Endothelial cell (in vitro differentiated cells): ENCODE data around the gene SEMA7A. TPM values are rescaled to one million over a fixed set of nuclear protein-coding genes. Genes with fewer than 3 reads are reported as not detected.
"Not testable (repeated sequence)": the region's sequence is repeated elsewhere in the genome, so short reads cannot be mapped to it uniquely, and the experiment has no call there.

Source experiments
- DNase-seq: peaks from one replicate; pipeline ENCODE4 v3.0.0; 2021; ENCODE audit warnings: low spot score
- H3K27ac Mint-ChIP-seq: one replicate; pipeline ENCODE4 v1.8.0; 2021; ENCODE audit warnings: mixed read lengths, inconsistent platforms; ENCODE audit not compliant: unreplicated experiment
- H3K27me3 Mint-ChIP-seq: one replicate; pipeline ENCODE4 v1.8.0; 2021; ENCODE audit warnings: mild to moderate bottlenecking, moderate library complexity, mixed read lengths, inconsistent platforms; ENCODE audit not compliant: unreplicated experiment
- H3K36me3 Mint-ChIP-seq: one replicate; pipeline ENCODE4 v1.8.0; 2021; ENCODE audit warnings: mild to moderate bottlenecking, low read depth, mixed read lengths, inconsistent platforms; ENCODE audit not compliant: unreplicated experiment
- H3K4me1 Mint-ChIP-seq: one replicate; pipeline ENCODE4 v1.8.0; 2021; ENCODE audit warnings: mild to moderate bottlenecking, mixed read lengths, inconsistent platforms; ENCODE audit not compliant: unreplicated experiment
- H3K4me3 Mint-ChIP-seq: one replicate; pipeline ENCODE4 v1.8.0; 2021; ENCODE audit warnings: mild to moderate bottlenecking, mixed read lengths, inconsistent platforms; ENCODE audit not compliant: unreplicated experiment
- H3K9me3 Mint-ChIP-seq: one replicate; pipeline ENCODE4 v1.8.0; 2021; ENCODE audit warnings: mixed read lengths, inconsistent platforms; ENCODE audit not compliant: unreplicated experiment
- CTCF ChIP-seq: fragments of 200-600 bp; sonication (generic); IDR thresholded peaks from one replicate; pipeline ENCODE4 v1.5.0; 2021; ENCODE audit warnings: antibody characterized with exemption; ENCODE audit not compliant: unreplicated experiment
- total RNA-seq: library from RNA; stranded (reverse); fragmentation: NEBNext Ultra II Directional; extraction: Animal tissue kit (Norgen Biotek cat#: 25700); gene quantifications from one replicate; pipeline ENCODE4 v1.2.1, GENCODE V29; 2021; ENCODE audit not compliant: unreplicated experiment

The SEMA7A gene
- total RNA-seq, 1 donor from 2014 or later: 41.4 TPM

- Mint-ChIP-seq H3K36me3 (peaks cover 22% of the 10 kb centered on the region), H3K27me3 (peaks cover 2% of the 10 kb centered on the region), H3K4me3 (peak overlapping the region; percentile 98), H3K9me3 (no peaks in the 10 kb centered on the region), H3K4me1 (peaks cover 40% of the 10 kb centered on the region), H3K27ac (peak overlapping the region; percentile 98)
- TF ChIP-seq CTCF: no peak
- DNase-seq: no peak
Measured at GRCh38 chr15:74461847-74462511, 28.2 kb upstream of the SEMA7A start.

- peak; percentile 98 for DNase-seq
- H3K27me3 Mint-ChIP-seq: peaks cover 2% of the 10 kb centered on the region
- H3K9me3 Mint-ChIP-seq: no peaks in the 10 kb centered on the region
- no peak for TF ChIP-seq CTCF
- peaks cover 19% of the 10 kb centered on the region for H3K36me3 Mint-ChIP-seq
- peaks cover 43% of the 10 kb centered on the region for H3K4me1 Mint-ChIP-seq
- peak within 1 kb of the TSS; percentile 98 for H3K27ac Mint-ChIP-seq
- H3K4me3 Mint-ChIP-seq: peak within 1 kb of the TSS; percentile 98
Measured at GRCh38 chr15:74460871-74461846, 27.4 kb upstream of the SEMA7A start, which contains the start of gene UBL7. Gene UBL7, minus strand, starts transcription at chr15:74461160. Its CDS starts 2,293 bp downstream, at chr15:74458867.

- Mint-ChIP-seq H3K36me3 (peaks cover 13% of the 10 kb centered on the region), H3K27me3 (no peaks in the 10 kb centered on the region), H3K4me1 (peaks cover 46% of the 10 kb centered on the region), H3K4me3 (peak overlapping the region; percentile 98), H3K9me3 (no peaks in the 10 kb centered on the region), H3K27ac (peak overlapping the region; percentile 98)
- TF ChIP-seq CTCF: no peak
- DNase-seq: no peak
Measured at GRCh38 chr15:74460298-74460697, 26.5 kb upstream of the SEMA7A start.

- not testable (repeated sequence) for H3K27ac Mint-ChIP-seq, DNase-seq, H3K27me3 Mint-ChIP-seq, H3K4me3 Mint-ChIP-seq, H3K9me3 Mint-ChIP-seq
- peaks cover 51% of the 10 kb centered on the region for H3K4me1 Mint-ChIP-seq
- H3K36me3 Mint-ChIP-seq: peaks cover 11% of the 10 kb centered on the region
Measured at GRCh38 chr15:74459798-74460197, 26.0 kb upstream of the SEMA7A start.

- Mint-ChIP-seq H3K4me3 (no peak overlapping the region), H3K36me3 (peaks cover 11% of the 10 kb centered on the region), H3K27me3 (no peaks in the 10 kb centered on the region), H3K9me3 (no peaks in the 10 kb centered on the region), H3K27ac (peak overlapping the region; percentile 46), H3K4me1 (peaks cover 56% of the 10 kb centered on the region)
- no peak for TF ChIP-seq CTCF
- DNase-seq: no peak
Measured at GRCh38 chr15:74458473-74458872, 24.7 kb upstream of the SEMA7A start.

GRCh38 chr15:74457036-74457435 lies 23.3 kb upstream of the SEMA7A start:
- peaks cover 11% of the 10 kb centered on the region for H3K36me3 Mint-ChIP-seq
- not testable (repeated sequence) for H3K27me3 Mint-ChIP-seq, DNase-seq, H3K9me3 Mint-ChIP-seq, H3K4me3 Mint-ChIP-seq, H3K27ac Mint-ChIP-seq
- H3K4me1 Mint-ChIP-seq: peaks cover 56% of the 10 kb centered on the region
